Mammary epithelial cell (primary cell): ENCODE measurements around the gene LDLRAD1.

ENCODE experiments used
- EZH2 ChIP-seq: IDR thresholded peaks from 2 replicates; pipeline ENCODE4 v1.6.1; 2012; ENCODE audit warnings: low read length, inconsistent platforms, borderline replicate concordance
- TF ChIP-seq, protein P1 (sequence below), 2 donors: IDR thresholded peaks in 1 of 2; conservative IDR thresholded peaks in 1 of 2; 2 replicates each; pipeline ENCODE4 v1.5.1; 2011 to 2012; ENCODE audit warnings: inconsistent platforms in 2 of 2, low read length in 2 of 2, mild to moderate bottlenecking in 2 of 2, control low read depth in 1 of 2, low read depth in 1 of 2; ENCODE audit not compliant: insufficient read depth in 1 of 2; ENCODE audit errors: extremely low read depth in 1 of 2

DNA sequence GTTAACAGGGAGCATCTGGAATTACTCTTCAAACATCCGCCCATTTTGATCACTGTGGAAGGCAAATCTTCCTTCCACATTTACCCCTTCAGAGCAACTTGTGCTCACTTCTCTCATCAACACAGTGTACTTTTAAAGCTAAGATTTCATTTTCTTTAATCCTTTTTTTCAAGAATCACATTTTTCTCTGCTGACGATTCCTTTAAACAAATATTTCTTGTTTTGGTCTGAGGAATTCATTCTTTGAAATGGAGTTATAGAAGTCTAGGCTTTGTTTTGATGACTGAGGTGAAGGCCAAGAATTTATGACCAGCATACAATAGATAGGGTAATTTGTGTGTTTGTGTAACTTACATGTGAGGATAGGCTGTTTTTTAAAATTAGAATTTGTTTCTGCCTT lies 46.3 kb downstream of the LDLRAD1 start:
- TF ChIP-seq, protein P1, sequence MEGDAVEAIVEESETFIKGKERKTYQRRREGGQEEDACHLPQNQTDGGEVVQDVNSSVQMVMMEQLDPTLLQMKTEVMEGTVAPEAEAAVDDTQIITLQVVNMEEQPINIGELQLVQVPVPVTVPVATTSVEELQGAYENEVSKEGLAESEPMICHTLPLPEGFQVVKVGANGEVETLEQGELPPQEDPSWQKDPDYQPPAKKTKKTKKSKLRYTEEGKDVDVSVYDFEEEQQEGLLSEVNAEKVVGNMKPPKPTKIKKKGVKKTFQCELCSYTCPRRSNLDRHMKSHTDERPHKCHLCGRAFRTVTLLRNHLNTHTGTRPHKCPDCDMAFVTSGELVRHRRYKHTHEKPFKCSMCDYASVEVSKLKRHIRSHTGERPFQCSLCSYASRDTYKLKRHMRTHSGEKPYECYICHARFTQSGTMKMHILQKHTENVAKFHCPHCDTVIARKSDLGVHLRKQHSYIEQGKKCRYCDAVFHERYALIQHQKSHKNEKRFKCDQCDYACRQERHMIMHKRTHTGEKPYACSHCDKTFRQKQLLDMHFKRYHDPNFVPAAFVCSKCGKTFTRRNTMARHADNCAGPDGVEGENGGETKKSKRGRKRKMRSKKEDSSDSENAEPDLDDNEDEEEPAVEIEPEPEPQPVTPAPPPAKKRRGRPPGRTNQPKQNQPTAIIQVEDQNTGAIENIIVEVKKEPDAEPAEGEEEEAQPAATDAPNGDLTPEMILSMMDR (conservative IDR thresholded peaks at IDR 0.05 in 1 of 2, IDR thresholded peaks at IDR 0.05 in 1 of 2; ENCODE audit: extremely low read depth in 1 of 2, insufficient read depth in 1 of 2, low read depth in 1 of 2, low read length in 2 of 2), result no peak
- TF ChIP-seq EZH2, result no peak
